GM12801 (cell line): Measurements from ENCODE around the gene FTCD.

Experiments
- CTCF ChIP-seq: IDR thresholded peaks from one replicate; pipeline ENCODE4 v1.5.1; 2011; ENCODE audit warnings: control low read depth; ENCODE audit not compliant: insufficient read length; ENCODE audit errors: extremely low read depth

Gene FTCD

GRCh38 chr21:46136739-46137349 lies 18.5 kb downstream of the FTCD start:
- TF ChIP-seq CTCF: no peak

- TF ChIP-seq CTCF: no peak
These were observed 19.5 kb downstream of the FTCD start for GRCh38 chr21:46135782-46136395.

- no peak for TF ChIP-seq CTCF
These were observed 23.3 kb downstream of the FTCD start for GRCh38 chr21:46131838-46132651.

- TF ChIP-seq CTCF: no peak
These were observed 23.9 kb downstream of the FTCD start for GRCh38 chr21:46131588-46131837.

- no peak for TF ChIP-seq CTCF
These were observed 24.4 kb downstream of the FTCD start for GRCh38 chr21:46130831-46131587.

- TF ChIP-seq CTCF: no peak
These were observed 25.3 kb downstream of the FTCD start for GRCh38 chr21:46129846-46130651.
